HepG2 (cell line): ENCODE data around the gene HSPA4L.

Experiments
- CENPT ChIP-seq: sonication (generic); formaldehyde crosslinking; IDR thresholded peaks from 2 replicates; pipeline ENCODE4 v1.8.0; 2022; ENCODE audit warnings: low read depth, mild to moderate bottlenecking, moderate library complexity, missing genetic modification reagents
- ELF4 ChIP-seq: sonication (generic); formaldehyde crosslinking; IDR thresholded peaks from 2 replicates; pipeline ENCODE4 v1.5.0; 2020; ENCODE audit warnings: missing genetic modification reagents, mild to moderate bottlenecking, moderate library complexity, borderline replicate concordance
- EZH2 ChIP-seq: conservative IDR thresholded peaks from 2 replicates; pipeline ENCODE4 v1.6.1; 2012; ENCODE audit warnings: mild to moderate bottlenecking, low read depth, low read length, moderate library complexity
- HCFC1 ChIP-seq: fragments of 150-350 bp; IDR thresholded peaks from 2 replicates; pipeline ENCODE4 v1.6.1; 2014; ENCODE audit warnings: low read depth, low read length
- NR1H2 ChIP-seq: sonication (generic); formaldehyde crosslinking; IDR thresholded peaks from 2 replicates; pipeline ENCODE4 v1.8.1; 2022; ENCODE audit warnings: low read depth, missing genetic modification reagents, borderline replicate concordance
- RCOR2 ChIP-seq: IDR thresholded peaks from 2 replicates; pipeline ENCODE4 v1.6.1; 2016; ENCODE audit warnings: missing biosample characterization, missing genetic modification reagents
- REL ChIP-seq: sonication (generic); formaldehyde crosslinking; conservative IDR thresholded peaks from 2 replicates; pipeline ENCODE4 v1.8.0; 2022; ENCODE audit warnings: mild to moderate bottlenecking, missing genetic modification reagents, moderate library complexity
- SIN3A ChIP-seq: IDR thresholded peaks from 2 replicates; pipeline ENCODE4 v1.6.1; 2011; ENCODE audit warnings: low read depth, mild to moderate bottlenecking, control low read depth, low read length, borderline replicate concordance
- ZNF234 ChIP-seq: sonication (generic); formaldehyde crosslinking; conservative IDR thresholded peaks from 2 replicates; pipeline ENCODE4 v1.5.1; 2020; ENCODE audit warnings: mild to moderate bottlenecking, missing genetic modification reagents
- ZNF331 ChIP-seq: sonication (generic); formaldehyde crosslinking; IDR thresholded peaks from 2 replicates; pipeline ENCODE4 v1.4.0; 2020; ENCODE audit warnings: missing genetic modification reagents
- ZNF777 ChIP-seq: sonication (generic); formaldehyde crosslinking; IDR thresholded peaks from 2 replicates; pipeline ENCODE4 v1.4.0; 2020; ENCODE audit warnings: missing genetic modification reagents
- TF ChIP-seq, protein P1 (sequence below): sonication (generic); formaldehyde crosslinking; IDR thresholded peaks from 2 replicates; pipeline ENCODE4 v1.5.0; 2020; ENCODE audit warnings: mild to moderate bottlenecking, missing genetic modification reagents, moderate library complexity

DNA sequence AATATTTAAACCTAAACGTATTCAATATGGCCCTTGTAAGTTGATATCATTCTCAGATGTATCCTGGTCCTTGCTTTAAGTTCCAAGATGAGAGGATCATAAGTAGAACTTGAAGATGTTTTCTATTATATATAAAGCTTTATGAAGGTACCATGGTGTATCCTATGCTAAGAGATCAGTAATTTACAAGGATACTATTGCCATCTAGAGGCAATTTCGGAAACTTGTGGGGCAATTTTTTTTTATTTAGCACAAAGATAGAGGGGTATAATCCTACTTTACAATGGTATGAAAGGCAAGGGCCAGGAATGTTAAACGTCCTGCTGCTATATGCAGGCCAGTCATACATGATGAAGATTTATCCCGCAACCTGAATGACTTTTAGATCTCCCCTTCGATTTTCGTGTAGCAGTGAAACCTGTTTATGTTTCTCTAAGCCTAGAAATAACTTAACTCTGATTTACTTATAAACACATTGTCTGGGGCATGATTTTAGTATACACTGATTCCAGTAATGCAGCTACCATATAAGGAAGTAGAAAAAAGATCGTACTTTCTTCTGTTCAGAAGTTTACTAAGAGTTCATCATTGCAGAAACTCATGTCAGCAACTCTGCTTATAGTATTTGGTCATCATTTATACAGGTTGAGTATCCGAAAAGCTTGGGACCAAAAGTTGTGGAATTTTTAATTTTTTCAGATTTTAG, 49.3 kb upstream of the HSPA4L start:
- TF ChIP-seq ELF4 (no peak), ZNF234 (CRISPR knock-in tag) (no peak), REL (CRISPR knock-in tag) (no peak), ZNF777 (no peak), EZH2 (no peak), SIN3A (no peak), RCOR2 (CRISPR knock-in tag) (no peak), ZNF331 (CRISPR knock-in tag) (no peak), NR1H2 (no peak), HCFC1 (no peak), CENPT (CRISPR knock-in tag) (no peak)
- TF ChIP-seq, protein P1, sequence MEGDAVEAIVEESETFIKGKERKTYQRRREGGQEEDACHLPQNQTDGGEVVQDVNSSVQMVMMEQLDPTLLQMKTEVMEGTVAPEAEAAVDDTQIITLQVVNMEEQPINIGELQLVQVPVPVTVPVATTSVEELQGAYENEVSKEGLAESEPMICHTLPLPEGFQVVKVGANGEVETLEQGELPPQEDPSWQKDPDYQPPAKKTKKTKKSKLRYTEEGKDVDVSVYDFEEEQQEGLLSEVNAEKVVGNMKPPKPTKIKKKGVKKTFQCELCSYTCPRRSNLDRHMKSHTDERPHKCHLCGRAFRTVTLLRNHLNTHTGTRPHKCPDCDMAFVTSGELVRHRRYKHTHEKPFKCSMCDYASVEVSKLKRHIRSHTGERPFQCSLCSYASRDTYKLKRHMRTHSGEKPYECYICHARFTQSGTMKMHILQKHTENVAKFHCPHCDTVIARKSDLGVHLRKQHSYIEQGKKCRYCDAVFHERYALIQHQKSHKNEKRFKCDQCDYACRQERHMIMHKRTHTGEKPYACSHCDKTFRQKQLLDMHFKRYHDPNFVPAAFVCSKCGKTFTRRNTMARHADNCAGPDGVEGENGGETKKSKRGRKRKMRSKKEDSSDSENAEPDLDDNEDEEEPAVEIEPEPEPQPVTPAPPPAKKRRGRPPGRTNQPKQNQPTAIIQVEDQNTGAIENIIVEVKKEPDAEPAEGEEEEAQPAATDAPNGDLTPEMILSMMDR: peak; percentile 54
